ENCODE results near the gene CD27.

DNA sequence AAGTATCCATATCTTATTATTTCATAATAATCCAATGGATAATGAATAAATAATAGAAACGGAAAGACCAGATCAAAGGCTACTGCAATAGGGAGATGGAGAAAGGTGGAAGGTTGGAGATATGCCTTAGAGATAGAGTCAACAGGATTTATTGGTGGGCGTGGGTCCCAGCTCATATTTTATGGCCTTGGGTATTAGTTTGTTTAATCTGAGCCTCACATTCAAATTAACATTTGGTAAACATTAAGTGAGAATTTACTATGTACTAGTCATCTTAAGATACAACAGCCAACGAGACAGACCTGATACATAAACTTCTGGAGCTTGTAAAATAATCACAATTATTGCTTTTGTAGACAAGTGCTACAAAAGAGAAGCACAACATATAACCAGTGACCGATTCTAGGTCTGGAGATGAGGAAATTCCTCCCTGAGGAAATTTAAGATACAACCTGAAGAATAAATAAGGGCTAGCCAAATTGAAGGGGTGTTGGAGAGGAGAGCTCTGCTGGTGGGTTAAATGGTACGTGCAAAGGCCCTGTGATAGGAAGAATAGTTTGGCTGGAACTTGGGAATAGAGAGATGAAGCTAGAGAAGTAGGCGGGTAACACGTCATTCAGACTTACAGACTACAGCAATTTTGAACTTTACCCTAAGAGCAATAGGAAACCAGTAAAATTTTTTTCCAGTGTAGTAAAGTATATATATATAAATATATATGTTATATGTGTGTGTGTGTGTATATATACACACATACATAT is 44.7 kb upstream of the CD27 start:
- TF ChIP-seq POLR2A (IDR thresholded peaks at IDR 0.05): no peak
- TF ChIP-seq, protein P1, sequence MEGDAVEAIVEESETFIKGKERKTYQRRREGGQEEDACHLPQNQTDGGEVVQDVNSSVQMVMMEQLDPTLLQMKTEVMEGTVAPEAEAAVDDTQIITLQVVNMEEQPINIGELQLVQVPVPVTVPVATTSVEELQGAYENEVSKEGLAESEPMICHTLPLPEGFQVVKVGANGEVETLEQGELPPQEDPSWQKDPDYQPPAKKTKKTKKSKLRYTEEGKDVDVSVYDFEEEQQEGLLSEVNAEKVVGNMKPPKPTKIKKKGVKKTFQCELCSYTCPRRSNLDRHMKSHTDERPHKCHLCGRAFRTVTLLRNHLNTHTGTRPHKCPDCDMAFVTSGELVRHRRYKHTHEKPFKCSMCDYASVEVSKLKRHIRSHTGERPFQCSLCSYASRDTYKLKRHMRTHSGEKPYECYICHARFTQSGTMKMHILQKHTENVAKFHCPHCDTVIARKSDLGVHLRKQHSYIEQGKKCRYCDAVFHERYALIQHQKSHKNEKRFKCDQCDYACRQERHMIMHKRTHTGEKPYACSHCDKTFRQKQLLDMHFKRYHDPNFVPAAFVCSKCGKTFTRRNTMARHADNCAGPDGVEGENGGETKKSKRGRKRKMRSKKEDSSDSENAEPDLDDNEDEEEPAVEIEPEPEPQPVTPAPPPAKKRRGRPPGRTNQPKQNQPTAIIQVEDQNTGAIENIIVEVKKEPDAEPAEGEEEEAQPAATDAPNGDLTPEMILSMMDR (IDR thresholded peaks at IDR 0.05 in 8 of 11, conservative IDR thresholded peaks at IDR 0.05 in 3 of 11): no peak
- TF ChIP-seq POLR2AphosphoS5 (IDR thresholded peaks at IDR 0.05): no peak

Data from spleen (tissue), 7 donors.